NK-92 treated with Interleukin-12 subunit alpha and Interleukin-12 subunit beta, amount 100 ng/mL, for 24 hours (cell line): ENCODE measurements around the gene KLHL42.
A peak's percentile ranks its signal among the peaks of the same experiment; 100 is the strongest.

ENCODE experiments used
- DNase-seq: peaks from one replicate; lab custom pipeline; 2025; lab: John Stamatoyannopoulos, UW

KLHL42 gene

DNA sequence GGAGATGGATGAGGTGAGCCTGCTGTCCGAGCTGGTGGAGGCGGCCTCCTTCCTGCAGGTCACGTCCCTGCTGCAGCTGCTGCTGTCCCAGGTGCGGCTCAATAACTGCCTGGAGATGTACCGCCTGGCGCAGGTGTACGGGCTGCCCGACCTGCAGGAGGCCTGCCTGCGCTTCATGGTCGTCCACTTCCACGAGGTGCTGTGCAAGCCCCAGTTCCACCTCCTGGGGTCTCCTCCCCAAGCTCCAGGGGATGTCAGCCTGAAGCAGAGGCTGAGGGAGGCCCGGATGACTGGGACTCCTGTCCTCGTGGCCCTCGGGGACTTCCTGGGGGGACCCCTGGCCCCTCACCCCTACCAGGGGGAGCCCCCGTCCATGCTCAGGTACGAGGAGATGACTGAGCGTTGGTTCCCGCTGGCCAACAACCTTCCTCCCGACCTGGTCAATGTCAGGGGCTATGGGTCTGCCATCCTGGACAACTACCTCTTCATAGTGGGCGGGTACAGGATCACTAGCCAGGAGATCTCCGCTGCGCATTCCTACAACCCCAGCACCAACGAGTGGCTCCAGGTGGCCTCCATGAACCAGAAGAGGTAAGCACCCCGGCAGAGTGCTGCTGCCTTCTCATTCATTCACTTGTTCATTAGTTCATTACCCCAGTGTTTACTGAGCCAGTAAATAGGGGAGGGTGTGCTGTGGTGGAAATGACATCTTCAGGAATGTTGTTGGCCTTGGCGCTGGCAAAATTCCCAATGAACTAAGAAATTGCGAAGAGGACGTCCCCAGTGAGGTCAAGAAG is 777 bp downstream of the KLHL42 start:
- peak; percentile 44 for DNase-seq

DNA sequence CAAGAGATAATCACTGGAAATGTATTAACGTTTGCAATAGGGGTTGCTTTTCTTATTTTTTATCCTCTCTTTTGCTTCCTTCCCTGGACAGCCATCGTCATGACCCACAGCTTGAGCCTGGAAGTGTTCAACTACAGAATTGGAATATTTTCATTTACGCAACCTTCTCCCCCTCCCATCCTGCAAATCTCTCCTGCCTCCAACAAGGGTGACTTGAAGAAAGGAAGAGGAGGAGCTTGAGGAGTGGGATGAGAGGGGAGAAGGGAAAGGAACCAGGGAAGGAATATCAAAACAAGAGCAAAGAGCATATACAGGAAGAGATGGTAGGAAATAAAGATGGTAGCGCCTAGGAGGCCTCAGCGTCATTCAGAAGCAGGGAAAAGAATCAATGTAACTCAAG is 1.6 kb downstream of the KLHL42 start:
- no peak for DNase-seq

DNA sequence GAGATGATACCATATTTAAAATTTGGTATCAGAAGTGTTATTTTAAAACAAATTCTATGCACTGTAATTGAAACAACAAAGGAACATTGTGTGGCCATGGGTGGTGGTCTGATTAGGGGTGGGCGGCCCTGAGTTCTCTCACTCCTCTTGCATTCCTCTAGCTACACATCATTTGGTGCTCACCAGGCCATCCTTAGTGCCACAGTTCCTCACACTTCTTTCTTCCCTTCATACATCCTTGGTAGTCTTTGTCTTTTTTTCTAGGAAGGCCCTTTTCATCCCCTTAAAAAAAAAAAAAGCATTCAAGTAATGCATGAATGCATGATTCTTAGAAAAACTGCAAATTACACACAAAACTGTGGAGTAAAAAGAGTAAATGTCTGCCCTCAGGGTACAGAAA is 2.4 kb downstream of the KLHL42 start:
- DNase-seq: no peak

GRCh38 chr12:27785882-27786570 is 6.0 kb downstream of the KLHL42 start:
- no peak for DNase-seq

DNA sequence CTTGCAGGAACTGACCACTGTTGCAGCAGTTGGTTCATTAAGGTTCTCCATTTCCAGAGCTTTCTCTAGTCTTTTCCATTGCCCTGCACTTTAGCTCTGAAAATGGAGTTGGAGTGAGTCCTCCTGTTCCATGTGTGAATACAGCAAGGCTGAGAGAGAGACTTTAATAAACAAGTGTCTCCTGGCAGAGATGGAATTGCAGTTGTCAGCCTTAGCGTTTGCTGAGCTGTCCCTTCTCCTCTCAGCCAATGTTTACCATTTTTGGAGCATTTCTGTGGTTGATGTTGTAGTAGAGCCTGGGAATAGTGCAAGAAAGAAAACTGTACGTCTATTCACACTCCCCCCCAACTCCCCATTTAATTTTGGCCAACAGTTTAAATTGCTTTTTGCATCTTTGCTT is 7.5 kb downstream of the KLHL42 start:
- no peak for DNase-seq

- no peak for DNase-seq
Measured at GRCh38 chr12:27790179-27790578, 10.1 kb downstream of the KLHL42 start.

DNA sequence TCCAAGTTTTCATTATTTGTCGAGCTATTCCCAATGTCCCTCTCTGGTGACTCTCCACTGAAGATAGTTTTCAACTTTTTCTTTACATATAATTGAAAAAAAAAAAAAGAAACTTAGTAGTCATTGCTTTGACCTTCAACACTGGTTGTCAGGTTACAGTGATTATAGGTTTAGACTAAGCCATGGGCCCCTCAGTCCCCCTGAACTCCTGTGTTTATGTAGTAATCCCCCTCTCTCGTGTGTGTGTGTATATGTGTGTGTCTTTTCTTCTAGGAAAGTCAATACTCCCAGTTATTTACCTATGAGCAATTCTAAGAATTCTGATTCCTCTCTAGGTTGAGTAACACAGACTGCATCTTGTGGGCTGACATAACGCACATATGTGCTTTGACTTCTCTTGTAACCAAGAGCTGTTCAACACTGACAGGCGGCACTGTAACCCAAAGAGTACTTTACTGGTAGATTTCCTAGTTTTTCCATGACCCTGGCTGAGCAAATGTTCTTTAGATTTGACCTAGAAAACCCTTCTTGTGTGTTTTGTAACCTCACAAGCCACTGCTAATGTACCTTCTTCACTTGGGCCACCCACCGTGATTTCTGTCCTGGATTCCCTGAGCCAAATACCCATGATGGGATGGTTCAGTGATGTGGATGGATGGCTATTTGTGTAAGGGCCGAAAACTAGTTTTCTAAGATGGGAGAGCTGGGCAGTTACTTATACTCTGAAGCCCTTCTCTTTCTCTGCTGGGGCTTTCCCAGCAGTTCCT is 15.0 kb downstream of the KLHL42 start:
- no peak for DNase-seq

- DNase-seq: no peak
Measured at GRCh38 chr12:27796128-27796527, 16.1 kb downstream of the KLHL42 start.

- DNase-seq: no peak
Measured at GRCh38 chr12:27797301-27798025, 17.4 kb downstream of the KLHL42 start.

GRCh38 chr12:27800819-27801218 is 20.8 kb downstream of the KLHL42 start:
- DNase-seq: no peak

DNA sequence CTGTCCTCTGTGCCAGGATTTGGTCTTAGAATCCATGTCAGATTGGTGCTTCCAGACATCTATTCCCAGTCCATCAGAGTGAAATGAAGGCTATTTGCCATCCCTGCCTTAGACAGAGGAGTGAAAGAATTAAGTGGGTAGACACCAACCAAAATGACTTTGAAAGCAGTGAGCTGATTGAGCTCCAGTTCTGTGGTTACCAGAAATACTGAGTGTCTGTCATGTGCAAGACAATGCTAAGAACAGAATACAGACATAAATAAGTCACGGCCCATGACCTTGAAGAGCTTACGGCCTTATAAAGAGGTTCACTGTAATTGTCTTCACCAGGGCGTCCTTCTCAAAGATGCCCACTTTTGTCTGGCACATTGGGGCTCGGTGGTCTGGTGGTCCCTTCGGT is 21.6 kb downstream of the KLHL42 start:
- no peak for DNase-seq

- DNase-seq: no peak
Measured at GRCh38 chr12:27802511-27802910, 22.5 kb downstream of the KLHL42 start.

- no peak for DNase-seq
Measured at GRCh38 chr12:27802936-27803335, 22.9 kb downstream of the KLHL42 start.

GRCh38 chr12:27805238-27805637 is 25.2 kb downstream of the KLHL42 start:
- no peak for DNase-seq

DNA sequence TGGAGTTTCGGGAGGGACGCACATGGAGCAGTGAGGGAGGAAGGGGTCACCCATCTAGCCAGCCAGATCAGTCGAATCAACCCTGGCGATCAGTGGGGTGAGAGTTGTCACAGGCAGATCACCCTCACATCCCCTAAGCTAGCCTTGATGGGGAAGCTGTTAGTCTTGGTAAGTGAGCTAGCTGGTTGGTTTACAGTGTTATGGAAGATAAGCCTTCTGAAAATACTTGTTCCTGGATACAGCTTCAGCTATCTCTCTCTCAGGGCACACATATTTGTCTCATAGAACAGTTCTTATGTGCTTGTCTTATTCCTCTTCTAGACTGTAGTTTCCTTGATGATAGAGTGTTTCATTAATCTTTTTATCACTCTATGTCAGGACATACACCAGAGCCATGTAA is 26.2 kb downstream of the KLHL42 start:
- no peak for DNase-seq

GRCh38 chr12:27807063-27807703 is 27.1 kb downstream of the KLHL42 start:
- DNase-seq: no peak

DNA sequence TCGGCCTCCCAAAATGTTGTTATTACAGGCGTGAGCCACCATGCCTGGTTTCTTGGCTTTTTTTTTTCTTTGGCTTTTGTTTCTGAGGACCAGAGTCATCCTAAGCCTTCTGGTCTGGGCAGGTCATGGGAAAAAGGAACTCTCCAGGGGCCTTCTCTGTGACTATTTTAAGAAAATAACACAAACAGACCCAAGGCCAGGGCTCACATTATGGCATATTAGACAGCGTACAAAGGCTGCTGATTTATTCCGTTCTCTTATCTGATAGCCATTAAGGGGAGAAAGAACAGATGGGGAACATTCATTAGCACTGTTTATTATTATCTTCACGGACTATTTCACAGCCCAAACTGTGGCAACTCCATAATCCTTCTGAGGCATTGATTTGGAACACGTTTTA is 28.8 kb downstream of the KLHL42 start:
- DNase-seq: no peak

DNA sequence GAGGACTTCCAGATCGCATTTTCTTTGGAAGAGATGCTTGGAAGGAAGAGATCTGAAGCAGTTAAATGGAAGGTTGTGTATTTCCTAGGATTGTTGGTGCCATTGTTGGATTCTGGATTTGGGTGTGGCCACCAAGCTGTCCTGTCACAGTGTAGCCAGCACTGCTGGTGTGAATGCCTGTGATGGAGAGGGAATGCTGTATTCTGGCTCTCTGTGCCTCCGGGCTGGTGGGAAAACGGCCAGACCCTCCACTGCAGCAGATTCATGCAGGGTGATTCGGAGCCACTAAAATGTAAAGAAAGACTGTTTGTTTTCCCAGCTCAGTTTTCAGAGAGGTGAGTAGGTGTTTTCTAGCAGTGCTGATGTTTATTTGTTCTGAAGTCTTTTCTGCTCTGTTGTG is 30.7 kb downstream of the KLHL42 start:
- DNase-seq: no peak

DNA sequence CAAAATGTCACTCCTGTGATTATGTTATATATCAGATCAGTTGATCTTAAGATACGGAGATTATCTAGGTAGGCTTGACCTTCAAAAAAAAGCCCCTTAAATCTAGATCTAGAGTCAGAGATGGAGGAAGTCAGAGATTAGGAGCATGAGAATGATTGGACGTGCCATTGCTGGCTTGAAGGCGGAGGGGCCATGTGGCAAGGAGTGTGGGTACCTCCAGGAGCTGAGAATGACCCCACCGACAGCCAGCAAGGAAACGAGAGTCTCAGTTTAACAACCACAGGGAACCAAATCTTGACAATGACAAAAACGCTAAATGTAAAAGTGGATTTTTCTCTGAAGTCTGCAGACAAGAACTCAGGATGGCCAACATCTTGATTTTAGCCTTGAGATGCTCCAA is 32.5 kb downstream of the KLHL42 start:
- no peak for DNase-seq

DNA sequence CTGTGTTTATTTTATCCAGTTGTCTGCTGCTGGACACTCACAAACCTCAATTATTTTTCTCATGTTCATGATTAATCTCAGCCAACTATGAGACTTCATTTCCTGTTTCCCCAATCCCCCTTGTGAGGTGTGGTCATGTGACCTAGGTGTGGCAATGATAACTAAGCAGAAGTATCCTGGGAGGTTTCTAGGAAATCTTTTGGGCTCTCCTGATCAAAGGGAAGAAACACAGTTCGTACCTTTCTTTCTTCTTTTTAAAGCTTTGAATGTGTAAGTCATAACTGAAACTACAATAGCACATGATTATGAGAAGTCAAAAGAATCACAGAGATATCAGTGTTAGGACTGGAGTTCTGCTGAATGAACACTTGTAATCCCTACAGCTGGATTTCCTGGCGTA is 34.4 kb downstream of the KLHL42 start:
- DNase-seq: no peak

DNA sequence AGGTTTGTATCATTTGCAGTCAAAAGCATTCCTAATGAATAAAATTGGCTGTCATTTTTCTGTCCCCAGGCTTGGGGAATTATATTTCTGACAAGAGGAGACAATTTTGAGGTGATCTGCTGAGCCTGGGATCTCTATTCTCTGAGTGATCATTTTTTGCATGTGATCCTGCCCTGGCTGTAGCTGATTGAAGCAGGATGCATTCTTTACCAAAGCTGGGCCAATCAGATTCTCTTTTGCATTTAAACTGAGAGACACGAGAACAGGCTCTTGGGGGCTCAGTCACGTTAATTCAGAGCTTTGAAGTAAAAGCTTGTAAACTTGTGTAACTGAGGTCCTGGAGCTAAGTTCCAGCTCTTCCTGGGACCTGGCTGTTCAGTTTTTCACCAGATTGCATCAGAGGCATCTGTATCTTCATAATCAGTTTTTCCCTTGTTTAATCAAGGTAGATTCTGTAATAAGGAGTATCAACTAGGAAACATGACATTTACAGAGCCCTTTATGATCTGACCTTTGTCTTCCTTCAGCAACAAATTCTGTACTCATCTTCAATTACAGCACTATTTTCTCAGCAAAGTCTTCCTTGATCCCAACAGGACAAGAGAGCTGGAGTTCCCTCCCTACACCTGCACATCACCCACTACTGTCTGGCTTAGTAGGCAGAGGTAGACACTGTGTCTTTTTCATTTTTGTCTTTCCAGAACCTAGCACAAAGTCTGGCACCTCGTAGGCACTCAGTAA is 35.0 kb downstream of the KLHL42 start:
- DNase-seq: no peak
